Diencephalon (tissue), 1 donor: ENCODE measurements around the gene CPNE2. TPM values are rescaled to one million over a fixed set of nuclear protein-coding genes. Genes with fewer than 3 reads are reported as not detected.

Experiments
- total RNA-seq: library from RNA; depleted of rRNA; stranded (reverse); fragments of >200 nt; gene quantifications from one replicate; pipeline ENCODE4 v1.2.3, GENCODE V29; 2014

The CPNE2 gene
- 71.0 TPM for total RNA-seq

GRCh38 chr16:57091975-57092785 is at the start of gene CPNE2:
CPNE2 (plus strand) TSS chr16:57092583; CDS start chr16:57110743, 18,160 bp downstream.

GRCh38 chr16:57185945-57186871 is 93.8 kb downstream of the CPNE2 start, which contains the start of the genes PSME3IP1 and RSPRY1:
PSME3IP1 (minus strand) TSS chr16:57186039; CDS start chr16:57173854, 12,185 bp downstream.
RSPRY1 (plus strand) TSS chr16:57186329; CDS start chr16:57204659, 18,330 bp downstream.

Other genes starting within 250 kb of the CPNE2 start
- gene SLC12A3, start 227.4 kb upstream of the CPNE2 start, total RNA-seq, result not detected
- 65.5 TPM for gene HERPUD1, start 160.4 kb upstream of the CPNE2 start, total RNA-seq
- 1.4 TPM for gene CETP, start 130.6 kb upstream of the CPNE2 start, total RNA-seq
- 4.4 TPM for gene NLRC5, start 103.0 kb upstream of the CPNE2 start, total RNA-seq
- 146 TPM for gene PSME3IP1, start 93.5 kb downstream of the CPNE2 start, total RNA-seq
- gene RSPRY1, start 93.7 kb downstream of the CPNE2 start, total RNA-seq, result 71.7 TPM
- gene ARL2BP, start 152.7 kb downstream of the CPNE2 start, total RNA-seq, result 76.1 TPM
- 3.9 TPM for gene PLLP, start 192.1 kb downstream of the CPNE2 start, total RNA-seq